ENCODE data around the gene ENHO. TPM values are rescaled to one million over a fixed set of nuclear protein-coding genes. Genes with fewer than 3 reads are reported as not detected.

Gene ENHO
- total RNA-seq, 1 donor from 2014 or later, result 0.96 TPM

DNA sequence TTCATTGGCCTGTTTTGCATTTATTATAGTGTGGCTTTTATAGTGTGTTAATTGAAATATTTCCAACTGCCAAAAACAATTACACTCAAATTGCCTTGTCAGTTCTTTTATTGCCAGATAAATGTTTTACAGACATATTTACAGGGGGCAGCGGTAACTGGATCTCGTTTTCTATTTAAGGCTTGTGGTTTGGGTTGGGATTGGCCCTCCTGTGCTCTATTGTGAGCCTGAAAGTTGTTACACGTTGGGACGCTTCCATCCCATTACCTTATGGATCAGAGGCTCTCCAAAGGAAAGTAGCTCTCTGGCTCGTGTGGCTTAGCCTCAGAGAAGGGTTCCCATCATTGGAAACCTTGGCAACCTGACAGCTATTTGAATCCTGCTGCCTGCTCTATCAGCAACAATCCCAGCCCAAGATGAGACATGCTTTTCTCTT, 43.3 kb downstream of the ENHO start:
- peaks cover 31% of the 10 kb centered on the region for H3K27me3 Mint-ChIP-seq (ENCODE audit: low read depth)
- H3K9me3 Mint-ChIP-seq, result no peaks in the 10 kb centered on the region
- H3K4me3 Mint-ChIP-seq, result no peak overlapping the region
- no peaks in the 10 kb centered on the region for H3K36me3 Mint-ChIP-seq
- TF ChIP-seq, protein P1, sequence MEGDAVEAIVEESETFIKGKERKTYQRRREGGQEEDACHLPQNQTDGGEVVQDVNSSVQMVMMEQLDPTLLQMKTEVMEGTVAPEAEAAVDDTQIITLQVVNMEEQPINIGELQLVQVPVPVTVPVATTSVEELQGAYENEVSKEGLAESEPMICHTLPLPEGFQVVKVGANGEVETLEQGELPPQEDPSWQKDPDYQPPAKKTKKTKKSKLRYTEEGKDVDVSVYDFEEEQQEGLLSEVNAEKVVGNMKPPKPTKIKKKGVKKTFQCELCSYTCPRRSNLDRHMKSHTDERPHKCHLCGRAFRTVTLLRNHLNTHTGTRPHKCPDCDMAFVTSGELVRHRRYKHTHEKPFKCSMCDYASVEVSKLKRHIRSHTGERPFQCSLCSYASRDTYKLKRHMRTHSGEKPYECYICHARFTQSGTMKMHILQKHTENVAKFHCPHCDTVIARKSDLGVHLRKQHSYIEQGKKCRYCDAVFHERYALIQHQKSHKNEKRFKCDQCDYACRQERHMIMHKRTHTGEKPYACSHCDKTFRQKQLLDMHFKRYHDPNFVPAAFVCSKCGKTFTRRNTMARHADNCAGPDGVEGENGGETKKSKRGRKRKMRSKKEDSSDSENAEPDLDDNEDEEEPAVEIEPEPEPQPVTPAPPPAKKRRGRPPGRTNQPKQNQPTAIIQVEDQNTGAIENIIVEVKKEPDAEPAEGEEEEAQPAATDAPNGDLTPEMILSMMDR (IDR thresholded peaks at IDR 0.05; ENCODE audit: unreplicated experiment), result no peak
- H3K27ac Mint-ChIP-seq, result no peak overlapping the region
- no peaks in the 10 kb centered on the region for H3K4me1 Mint-ChIP-seq
- DNase-seq (ENCODE audit: low spot score in 2 of 2, unreplicated experiment in 2 of 2), result no peak

DNA sequence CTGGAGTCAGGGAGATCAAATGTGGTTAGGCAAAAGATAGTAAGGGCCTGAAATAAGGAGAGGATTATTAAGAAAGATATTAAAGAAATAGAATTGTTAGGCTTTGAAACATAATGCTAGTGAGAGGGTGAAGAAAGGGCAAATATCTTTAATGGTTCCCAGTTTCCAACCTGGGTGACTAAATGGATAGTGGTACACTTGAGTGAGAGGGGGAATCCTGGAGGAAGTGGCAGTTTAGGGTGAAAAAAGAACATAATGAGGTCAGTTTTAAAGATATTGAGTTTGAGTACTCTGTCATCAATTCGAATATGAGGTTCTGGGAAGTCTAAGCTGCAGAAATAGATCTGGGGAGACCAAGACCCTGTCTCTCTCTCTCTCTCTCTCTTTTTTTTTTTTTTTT, 45.2 kb downstream of the ENHO start:
- Mint-ChIP-seq H3K4me3 (no peak overlapping the region), H3K9me3 (no peaks in the 10 kb centered on the region), H3K27me3 (ENCODE audit: low read depth) (peaks cover 31% of the 10 kb centered on the region), H3K36me3 (no peaks in the 10 kb centered on the region), H3K27ac (no peak overlapping the region), H3K4me1 (no peaks in the 10 kb centered on the region)
- no peak for DNase-seq (ENCODE audit: low spot score in 2 of 2, unreplicated experiment in 2 of 2)
- TF ChIP-seq, protein P1 (IDR thresholded peaks at IDR 0.05; ENCODE audit: unreplicated experiment), result no peak

DNA sequence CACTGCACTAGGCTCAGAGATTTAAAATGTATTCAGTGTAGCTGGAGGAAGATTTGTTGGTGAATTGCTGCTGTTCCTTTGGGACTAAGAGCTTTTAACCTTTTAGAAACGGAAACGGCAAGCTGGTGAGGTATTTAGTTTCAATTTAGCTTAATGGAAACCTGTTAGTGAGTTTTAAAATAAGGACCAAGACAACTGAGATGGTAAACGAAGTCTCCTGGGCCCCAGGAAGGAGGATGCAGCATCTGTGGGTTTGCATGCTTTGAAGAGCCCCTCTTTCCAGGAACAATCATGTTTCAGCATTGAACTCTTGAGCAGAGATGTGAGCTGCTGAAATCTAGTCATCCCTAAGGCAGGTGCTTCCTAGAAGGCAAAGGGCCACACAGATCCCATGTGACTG, 47.7 kb downstream of the ENHO start:
- Mint-ChIP-seq H3K27ac (no peak overlapping the region), H3K36me3 (no peaks in the 10 kb centered on the region), H3K9me3 (no peaks in the 10 kb centered on the region), H3K4me1 (no peaks in the 10 kb centered on the region), H3K27me3 (ENCODE audit: low read depth) (peaks cover 31% of the 10 kb centered on the region), H3K4me3 (no peak overlapping the region)
- TF ChIP-seq, protein P1 (IDR thresholded peaks at IDR 0.05; ENCODE audit: unreplicated experiment), result no peak
- no peak for DNase-seq (ENCODE audit: low spot score in 2 of 2, unreplicated experiment in 2 of 2)

Other genes starting within 250 kb of the ENHO start
- gene KIF24, start 193.7 kb downstream of the ENHO start, total RNA-seq, result 3.5 to 3.9 TPM (median 3.5 TPM) in 3 replicates
- 16.5 to 21.2 TPM (median 17.8 TPM) in 3 replicates for gene NUDT2, start 193.4 kb downstream of the ENHO start, total RNA-seq
- 4.2 to 5.5 TPM (median 4.9 TPM) in 3 replicates for gene MYORG, start 146.1 kb downstream of the ENHO start, total RNA-seq
- 16.9 to 18.2 TPM (median 18.1 TPM) in 3 replicates for gene FAM219A, start 64.4 kb downstream of the ENHO start, total RNA-seq
- gene DNAI1, start 64.2 kb downstream of the ENHO start, total RNA-seq, result not detected in 3 replicates
- gene CNTFR, start 66.7 kb upstream of the ENHO start, total RNA-seq, result 25.9 to 28.9 TPM (median 27.0 TPM) in 3 replicates
- gene RPP25L, start 89.1 kb upstream of the ENHO start, total RNA-seq, result 20.2 to 24.6 TPM (median 24.5 TPM) in 3 replicates
- 76.7 to 80.1 TPM (median 77.1 TPM) in 3 replicates for gene DCTN3, start 97.5 kb upstream of the ENHO start, total RNA-seq
- gene ARID3C, start 106.1 kb upstream of the ENHO start, total RNA-seq, result 0.42 to 0.80 TPM in 2 of 3 replicates, not detected in the other
- 58.8 to 61.6 TPM (median 59.9 TPM) in 3 replicates for gene SIGMAR1, start 114.8 kb upstream of the ENHO start, total RNA-seq
- 82.7 to 95.2 TPM (median 88.5 TPM) in 3 replicates for gene GALT, start 123.7 kb upstream of the ENHO start, total RNA-seq
- gene IL11RA, start 129.2 kb upstream of the ENHO start, total RNA-seq, result 112 to 114 TPM (median 113 TPM) in 3 replicates
- gene CCL27, start 139.7 kb upstream of the ENHO start, total RNA-seq, result 0.61 to 0.84 TPM in 2 of 3 replicates, not detected in the other
- not detected in 3 replicates for gene CCL19, start 168.3 kb upstream of the ENHO start, total RNA-seq
- gene CCL21, start 187.1 kb upstream of the ENHO start, total RNA-seq, result not detected in 3 replicates